Stomach (tissue), 4 donors: ENCODE results near the gene EBF3.

Source experiments
- POLR2A ChIP-seq, 4 donors: fragments of 450-650 bp; IDR thresholded peaks; one replicate each; pipeline ENCODE4 v1.6.1; 2016; ENCODE audit warnings: antibody characterized with exemption in 4 of 4, control low read depth in 2 of 4, mild to moderate bottlenecking in 1 of 4, moderate library complexity in 1 of 4
- POLR2AphosphoS5 ChIP-seq, 3 donors: sonication (generic); formaldehyde crosslinking; IDR thresholded peaks; one replicate each; pipeline ENCODE4 v1.6.1; 2016; ENCODE audit warnings: antibody characterized with exemption in 3 of 3
- TF ChIP-seq, protein P1 (sequence below), 7 experiments: fragments of 450-650 bp in 4 of 7; fragments of 200-600 bp in 3 of 7; sonication (generic) in 3 of 7; IDR thresholded peaks; one replicate each; pipeline ENCODE4 v1.5.1; 2016 to 2019; ENCODE audit warnings: antibody characterized with exemption in 7 of 7, control low read depth in 2 of 7, mild to moderate bottlenecking in 1 of 7

DNA sequence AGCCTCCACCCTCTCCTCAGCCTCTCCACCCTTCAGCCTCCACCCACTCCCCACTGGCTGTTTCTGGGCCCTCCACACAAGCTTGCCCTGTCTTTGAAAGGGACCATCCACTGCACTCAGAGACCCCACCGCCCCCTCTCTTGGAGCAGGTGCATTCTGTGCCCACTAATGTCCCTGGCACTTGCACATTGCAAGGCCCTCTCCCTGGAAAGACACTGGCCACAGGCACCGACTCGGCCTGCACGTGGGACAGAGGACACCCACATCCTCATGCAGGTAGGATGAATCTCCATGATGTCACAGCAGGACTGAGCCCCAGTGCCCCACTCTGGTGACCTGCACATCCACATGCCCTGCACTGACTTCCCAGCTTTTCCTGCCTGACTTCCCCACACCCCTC lies 36.8 kb upstream of the EBF3 start:
- TF ChIP-seq POLR2A (IDR thresholded peaks at IDR 0.05) (no peak), POLR2AphosphoS5 (IDR thresholded peaks at IDR 0.05) (no peak)
- TF ChIP-seq, protein P1, sequence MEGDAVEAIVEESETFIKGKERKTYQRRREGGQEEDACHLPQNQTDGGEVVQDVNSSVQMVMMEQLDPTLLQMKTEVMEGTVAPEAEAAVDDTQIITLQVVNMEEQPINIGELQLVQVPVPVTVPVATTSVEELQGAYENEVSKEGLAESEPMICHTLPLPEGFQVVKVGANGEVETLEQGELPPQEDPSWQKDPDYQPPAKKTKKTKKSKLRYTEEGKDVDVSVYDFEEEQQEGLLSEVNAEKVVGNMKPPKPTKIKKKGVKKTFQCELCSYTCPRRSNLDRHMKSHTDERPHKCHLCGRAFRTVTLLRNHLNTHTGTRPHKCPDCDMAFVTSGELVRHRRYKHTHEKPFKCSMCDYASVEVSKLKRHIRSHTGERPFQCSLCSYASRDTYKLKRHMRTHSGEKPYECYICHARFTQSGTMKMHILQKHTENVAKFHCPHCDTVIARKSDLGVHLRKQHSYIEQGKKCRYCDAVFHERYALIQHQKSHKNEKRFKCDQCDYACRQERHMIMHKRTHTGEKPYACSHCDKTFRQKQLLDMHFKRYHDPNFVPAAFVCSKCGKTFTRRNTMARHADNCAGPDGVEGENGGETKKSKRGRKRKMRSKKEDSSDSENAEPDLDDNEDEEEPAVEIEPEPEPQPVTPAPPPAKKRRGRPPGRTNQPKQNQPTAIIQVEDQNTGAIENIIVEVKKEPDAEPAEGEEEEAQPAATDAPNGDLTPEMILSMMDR (IDR thresholded peaks at IDR 0.05) = no peak
